ENCODE measurements around the gene FAAP20.

The FAAP20 gene

DNA sequence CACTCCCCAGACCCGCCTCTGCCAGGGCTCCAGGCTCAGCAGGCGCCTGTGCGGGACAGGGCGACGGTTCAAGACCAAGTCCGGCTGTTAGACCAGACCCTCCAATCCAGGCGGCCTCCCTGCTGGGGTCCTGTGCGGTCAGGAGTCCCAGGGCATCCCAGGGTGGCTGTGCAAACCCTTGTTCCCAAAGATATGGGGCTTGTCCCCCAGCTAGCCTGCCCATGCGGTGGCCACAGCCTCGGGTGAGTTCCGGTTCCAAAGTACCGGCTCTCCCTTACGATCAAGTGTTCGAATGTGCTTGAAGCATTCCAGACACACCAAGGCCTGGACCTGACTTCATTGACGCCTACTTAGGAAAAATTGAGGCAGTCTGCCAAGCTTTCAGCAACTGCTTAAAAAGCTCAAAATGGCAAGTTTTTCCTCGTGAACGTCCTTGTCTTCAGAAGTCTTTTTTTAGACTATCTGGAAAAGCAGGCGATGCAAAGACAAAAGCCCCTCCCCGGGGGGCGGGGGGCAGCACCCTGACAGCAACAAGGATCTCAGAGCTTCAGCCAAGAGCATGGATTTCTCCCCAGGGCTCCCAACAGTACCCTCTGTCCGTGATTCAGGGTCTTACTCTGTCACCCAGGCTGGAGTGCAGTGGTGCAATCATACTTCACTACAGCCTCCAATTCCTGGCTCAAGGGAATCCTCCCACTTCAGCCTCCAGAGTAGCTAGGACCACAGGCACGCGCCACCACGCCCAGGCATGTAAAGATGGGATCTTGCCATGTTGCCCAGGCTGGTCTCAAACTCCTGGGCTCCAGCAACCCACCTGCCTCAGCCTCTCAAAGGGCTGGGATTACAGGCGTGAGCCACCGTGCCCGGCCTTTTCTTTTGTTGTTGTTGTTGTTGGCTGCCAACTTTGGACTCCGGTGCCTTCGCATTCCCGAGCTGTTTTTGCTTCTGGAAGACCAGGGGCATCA, 2.3 kb downstream of the FAAP20 start:
- no peaks in the 10 kb centered on the region for H3K9me3 ChIP-seq (ENCODE audit: control insufficient read depth, insufficient read depth, low read length)
- no peak overlapping the region for H3K27ac ChIP-seq (ENCODE audit: low read length)
- H3K27me3 ChIP-seq (ENCODE audit: control insufficient read depth, insufficient read depth, low read length) = no peaks in the 10 kb centered on the region
- H3K4me3 ChIP-seq (ENCODE audit: low read length) = no peak overlapping the region
- no peak for DNase-seq (ENCODE audit: low read depth, low spot score)
- H3K36me3 ChIP-seq (ENCODE audit: control insufficient read depth, insufficient read depth, low read length) = no peaks in the 10 kb centered on the region; the same call in 1 of the 2 replicates
- H3K4me1 ChIP-seq (ENCODE audit: control insufficient read depth, insufficient read depth, low read length) = peaks cover 4% of the 10 kb centered on the region; the same call in 1 of the 2 replicates
- no CpG with 5 or more reads among the region's 30 CpGs for whole genome bisulfite sequencing (ENCODE audit: insufficient coverage, insufficient read length)

DNA sequence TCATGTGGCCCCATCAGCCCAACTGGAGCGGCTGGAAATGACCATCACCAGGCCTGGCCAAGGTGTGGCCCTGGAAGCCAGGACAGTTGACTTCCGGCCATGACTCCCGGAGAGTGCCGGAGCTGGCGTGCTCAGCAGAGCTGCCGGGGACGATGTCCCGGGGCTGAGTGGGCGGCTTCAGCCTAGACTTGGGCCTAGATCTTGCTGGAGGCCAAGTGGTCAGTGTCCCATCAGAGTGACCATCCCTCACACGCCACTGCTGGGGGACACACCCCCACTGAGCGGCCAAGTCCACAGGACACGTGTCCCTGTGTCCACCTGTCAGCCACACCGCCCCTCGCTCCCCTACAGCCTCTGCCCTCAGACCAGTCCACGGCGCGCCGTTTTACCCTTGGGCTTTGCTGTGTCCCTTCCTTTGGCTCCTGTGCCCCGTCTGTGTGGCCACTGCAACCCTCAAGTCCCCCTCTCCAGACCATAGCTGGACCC, 4.0 kb downstream of the FAAP20 start:
- peaks cover 4% of the 10 kb centered on the region; the same call in 1 of the 2 replicates for H3K4me1 ChIP-seq (ENCODE audit: control insufficient read depth, insufficient read depth, low read length)
- WGBS (ENCODE audit: insufficient coverage, insufficient read length) = no CpG with 5 or more reads among the region's 19 CpGs

GRCh38 chr1:2189459-2190425, 4.8 kb downstream of the FAAP20 start:
- peak overlapping the region; percentile 2; the same call in 1 of the 2 replicates for H3K4me3 ChIP-seq (ENCODE audit: low read length)
- no peaks in the 10 kb centered on the region for H3K9me3 ChIP-seq (ENCODE audit: control insufficient read depth, insufficient read depth, low read length)
- no peak overlapping the region for H3K27ac ChIP-seq (ENCODE audit: low read length)
- H3K4me1 ChIP-seq (ENCODE audit: control insufficient read depth, insufficient read depth, low read length) = peaks cover 3% of the 10 kb centered on the region; the same call in 1 of the 2 replicates
- H3K36me3 ChIP-seq (ENCODE audit: control insufficient read depth, insufficient read depth, low read length) = peaks cover 5% of the 10 kb centered on the region; the same call in 1 of the 2 replicates
- H3K27me3 ChIP-seq (ENCODE audit: control insufficient read depth, insufficient read depth, low read length) = no peaks in the 10 kb centered on the region
- DNase-seq (ENCODE audit: low read depth, low spot score) = no peak
- WGBS (ENCODE audit: insufficient coverage, insufficient read length) = no CpG with 5 or more reads among the region's 65 CpGs

More for the DNA sequence above, 4.0 kb downstream of the FAAP20 start:
- Histone ChIP-seq H3K4me3 (ENCODE audit: low read length) (no peak overlapping the region), H3K9me3 (ENCODE audit: control insufficient read depth, insufficient read depth, low read length) (no peaks in the 10 kb centered on the region), H3K36me3 (ENCODE audit: control insufficient read depth, insufficient read depth, low read length) (no peaks in the 10 kb centered on the region; the same call in 1 of the 2 replicates), H3K27me3 (ENCODE audit: control insufficient read depth, insufficient read depth, low read length) (no peaks in the 10 kb centered on the region), H3K27ac (ENCODE audit: low read length) (no peak overlapping the region)
- DNase-seq (ENCODE audit: low read depth, low spot score) = no peak

DNA sequence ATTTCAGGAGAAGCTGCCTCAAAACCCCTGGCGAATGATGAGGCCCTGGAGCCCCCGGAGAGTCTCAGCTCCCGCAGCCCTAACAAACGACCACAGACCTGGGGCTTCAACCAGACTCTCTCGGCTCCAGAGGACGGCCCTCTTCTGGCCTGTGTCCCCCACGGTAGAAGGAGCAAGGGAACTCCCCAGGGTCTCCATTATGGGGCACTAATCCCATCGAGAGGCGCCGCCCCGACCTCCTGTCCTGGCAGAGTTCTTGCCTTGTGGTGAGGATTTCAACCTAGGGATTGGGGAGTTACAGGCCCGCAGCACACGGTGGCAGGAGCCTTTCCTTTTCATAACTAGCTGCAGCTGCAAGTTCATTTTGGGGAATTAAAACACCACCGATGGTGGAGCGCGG, 6.2 kb downstream of the FAAP20 start:
- no peak overlapping the region for H3K27ac ChIP-seq (ENCODE audit: low read length)
- H3K9me3 ChIP-seq (ENCODE audit: control insufficient read depth, insufficient read depth, low read length) = no peaks in the 10 kb centered on the region
- no peak for DNase-seq (ENCODE audit: low read depth, low spot score)
- 0 out of 2 replicates have a peak, but pooled peaks cover 2% of the 10 kb centered on the region for H3K4me1 ChIP-seq (ENCODE audit: control insufficient read depth, insufficient read depth, low read length)
- no peaks in the 10 kb centered on the region for H3K27me3 ChIP-seq (ENCODE audit: control insufficient read depth, insufficient read depth, low read length)
- H3K4me3 ChIP-seq (ENCODE audit: low read length) = no peak overlapping the region
- no CpG with 5 or more reads among the region's 16 CpGs for WGBS (ENCODE audit: insufficient coverage, insufficient read length)
- peaks cover 5% of the 10 kb centered on the region; the same call in 1 of the 2 replicates for H3K36me3 ChIP-seq (ENCODE audit: control insufficient read depth, insufficient read depth, low read length)

- H3K4me3 ChIP-seq (ENCODE audit: low read length) = no peak overlapping the region
- H3K27me3 ChIP-seq (ENCODE audit: control insufficient read depth, insufficient read depth, low read length) = no peaks in the 10 kb centered on the region
- H3K27ac ChIP-seq (ENCODE audit: low read length) = no peak overlapping the region
- H3K36me3 ChIP-seq (ENCODE audit: control insufficient read depth, insufficient read depth, low read length) = peaks cover 5% of the 10 kb centered on the region; the same call in 1 of the 2 replicates
- no peaks in the 10 kb centered on the region for H3K9me3 ChIP-seq (ENCODE audit: control insufficient read depth, insufficient read depth, low read length)
- H3K4me1 ChIP-seq (ENCODE audit: control insufficient read depth, insufficient read depth, low read length) = 0 out of 2 replicates have a peak, but pooled peaks cover 2% of the 10 kb centered on the region
- DNase-seq (ENCODE audit: low read depth, low spot score) = no peak
- no CpG with 5 or more reads among the region's 13 CpGs for WGBS (ENCODE audit: insufficient coverage, insufficient read length)
Observed at GRCh38 chr1:2187619-2188018, 7.0 kb downstream of the FAAP20 start.

DNA sequence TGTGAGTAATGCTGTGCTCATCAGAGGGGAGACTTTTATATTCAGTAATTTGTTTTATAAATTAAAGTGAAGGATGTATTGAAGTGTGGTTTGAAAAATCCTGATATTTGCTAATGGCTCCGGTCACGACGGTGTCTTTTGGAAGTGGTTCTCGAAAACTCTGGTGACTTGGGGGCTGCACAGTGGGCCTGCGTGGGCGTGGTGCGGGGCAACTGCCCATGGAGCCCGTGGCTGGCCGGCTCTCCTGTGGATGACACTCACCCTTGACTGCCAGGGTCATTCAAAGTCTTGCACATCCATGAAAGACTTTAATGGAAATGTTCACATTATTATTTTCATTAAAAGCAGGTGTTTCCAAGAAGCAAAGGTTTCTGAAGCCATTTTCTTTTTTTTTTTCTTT, 7.7 kb downstream of the FAAP20 start:
- H3K9me3 ChIP-seq (ENCODE audit: control insufficient read depth, insufficient read depth, low read length) = no peaks in the 10 kb centered on the region
- 0 out of 2 replicates have a peak, but pooled peaks cover 2% of the 10 kb centered on the region for H3K4me1 ChIP-seq (ENCODE audit: control insufficient read depth, insufficient read depth, low read length)
- no peaks in the 10 kb centered on the region for H3K27me3 ChIP-seq (ENCODE audit: control insufficient read depth, insufficient read depth, low read length)
- DNase-seq (ENCODE audit: low read depth, low spot score) = no peak
- 100% methylated on average over 1 of the region's 9 CpGs for WGBS (ENCODE audit: insufficient coverage, insufficient read length)
- peaks cover 5% of the 10 kb centered on the region; the same call in 1 of the 2 replicates for H3K36me3 ChIP-seq (ENCODE audit: control insufficient read depth, insufficient read depth, low read length)
- no peak overlapping the region for H3K27ac ChIP-seq (ENCODE audit: low read length)
- no peak overlapping the region for H3K4me3 ChIP-seq (ENCODE audit: low read length)

GRCh38 chr1:2185880-2186855, 8.4 kb downstream of the FAAP20 start:
- no peak for DNase-seq (ENCODE audit: low read depth, low spot score)
- WGBS (ENCODE audit: insufficient coverage, insufficient read length) = no CpG with 5 or more reads among the region's 38 CpGs
- peaks cover 5% of the 10 kb centered on the region; the same call in 1 of the 2 replicates for H3K36me3 ChIP-seq (ENCODE audit: control insufficient read depth, insufficient read depth, low read length)
- H3K27ac ChIP-seq (ENCODE audit: low read length) = no peak overlapping the region
- H3K27me3 ChIP-seq (ENCODE audit: control insufficient read depth, insufficient read depth, low read length) = no peaks in the 10 kb centered on the region
- 0 out of 2 replicates have a peak, but pooled peaks cover 2% of the 10 kb centered on the region for H3K4me1 ChIP-seq (ENCODE audit: control insufficient read depth, insufficient read depth, low read length)
- no peaks in the 10 kb centered on the region for H3K9me3 ChIP-seq (ENCODE audit: control insufficient read depth, insufficient read depth, low read length)
- no peak overlapping the region for H3K4me3 ChIP-seq (ENCODE audit: low read length)

- H3K27ac ChIP-seq (ENCODE audit: low read length) = no peak overlapping the region
- H3K4me3 ChIP-seq (ENCODE audit: low read length) = no peak overlapping the region
- WGBS (ENCODE audit: insufficient coverage, insufficient read length) = no CpG with 5 or more reads among the region's 33 CpGs
- no peaks in the 10 kb centered on the region for H3K27me3 ChIP-seq (ENCODE audit: control insufficient read depth, insufficient read depth, low read length)
- no peaks in the 10 kb centered on the region for H3K9me3 ChIP-seq (ENCODE audit: control insufficient read depth, insufficient read depth, low read length)
- no peaks in the 10 kb centered on the region for H3K4me1 ChIP-seq (ENCODE audit: control insufficient read depth, insufficient read depth, low read length)
- peaks cover 10% of the 10 kb centered on the region for H3K36me3 ChIP-seq (ENCODE audit: control insufficient read depth, insufficient read depth, low read length)
- DNase-seq (ENCODE audit: low read depth, low spot score) = no peak
Observed at GRCh38 chr1:2184934-2185333, 9.6 kb downstream of the FAAP20 start.

DNA sequence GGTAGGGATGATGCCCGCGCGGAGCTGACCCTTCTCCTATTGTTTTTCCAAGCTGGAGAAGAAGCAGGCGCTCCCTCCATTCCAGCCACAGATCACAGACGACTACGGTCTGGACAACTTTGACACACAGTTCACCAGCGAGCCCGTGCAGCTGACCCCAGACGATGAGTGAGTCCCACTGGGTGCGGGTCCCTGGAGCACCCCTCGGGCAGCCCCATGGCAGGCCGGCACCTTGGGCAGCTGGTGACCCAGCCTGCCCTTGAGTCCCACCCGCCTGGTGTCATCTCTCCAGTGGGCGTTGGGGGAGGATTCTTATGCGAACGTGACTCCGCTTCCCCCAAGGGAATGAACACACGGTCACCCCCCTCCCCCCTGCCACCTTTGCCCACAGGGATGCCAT, 10.0 kb downstream of the FAAP20 start:
- no CpG with 5 or more reads among the region's 18 CpGs for WGBS (ENCODE audit: insufficient coverage, insufficient read length)

More for the DNA sequence above, 10.0 kb downstream of the FAAP20 start:
- peaks cover 10% of the 10 kb centered on the region for H3K36me3 ChIP-seq (ENCODE audit: control insufficient read depth, insufficient read depth, low read length)
- no peak overlapping the region for H3K4me3 ChIP-seq (ENCODE audit: low read length)
- H3K9me3 ChIP-seq (ENCODE audit: control insufficient read depth, insufficient read depth, low read length) = no peaks in the 10 kb centered on the region
- H3K27me3 ChIP-seq (ENCODE audit: control insufficient read depth, insufficient read depth, low read length) = no peaks in the 10 kb centered on the region
- DNase-seq (ENCODE audit: low read depth, low spot score) = no peak
- no peak overlapping the region for H3K27ac ChIP-seq (ENCODE audit: low read length)
- no peaks in the 10 kb centered on the region for H3K4me1 ChIP-seq (ENCODE audit: control insufficient read depth, insufficient read depth, low read length)

Data from iPS DF 6.9 (cell line).